22Rv1 (cell line): ENCODE measurements around the gene SORBS1.

ENCODE experiments used
- CTCF ChIP-seq: fragments of 450-650 bp; IDR thresholded peaks from 2 replicates; pipeline ENCODE4 v1.5.1; 2017; ENCODE audit warnings: mild to moderate bottlenecking
- ZFX ChIP-seq: fragments of 450-650 bp; IDR thresholded peaks from 2 replicates; pipeline ENCODE4 v1.6.1; 2017; ENCODE audit warnings: antibody characterized with exemption, borderline replicate concordance

- TF ChIP-seq CTCF, result no peak
- TF ChIP-seq ZFX, result no peak
Measured at GRCh38 chr10:95459446-95460045, 101.6 kb downstream of the SORBS1 start.
